MM.1S (cell line): ENCODE data around the gene PDIA2.

Source experiments
- DNase-seq: peaks from one replicate; pipeline ENCODE4 v3.0.0-alpha.2; 2015
- H2AFZ ChIP-seq: fragments of 300-600 bp; sonication (generic); 2 replicates; pipeline ENCODE4 v1.6.0; 2016; ENCODE audit warnings: antibody characterized with exemption, low read length
- H3F3A ChIP-seq: fragments of 300-600 bp; sonication (generic); 2 replicates; pipeline ENCODE4 v1.6.1; 2016; ENCODE audit warnings: mild to moderate bottlenecking, antibody characterized with exemption, low read length, moderate library complexity, mixed read lengths; ENCODE audit not compliant: insufficient read depth
- H3K27ac ChIP-seq: fragments of 300-600 bp; sonication (generic); 2 replicates; pipeline ENCODE4 v1.5.1; 2016; ENCODE audit warnings: mild to moderate bottlenecking, low read length
- H3K27me3 ChIP-seq: fragments of 300-600 bp; sonication (generic); replicated peaks from 2 replicates; pipeline ENCODE4 v1.6.0; 2016; ENCODE audit warnings: low read length; ENCODE audit not compliant: insufficient read depth
- H3K36me3 ChIP-seq: fragments of 300-600 bp; sonication (generic); replicated peaks from 2 replicates; pipeline ENCODE4 v1.6.1; 2016; ENCODE audit warnings: mild to moderate bottlenecking, low read length, mixed read lengths; ENCODE audit not compliant: insufficient read depth
- H3K4me1 ChIP-seq: fragments of 300-600 bp; sonication (generic); 2 replicates; pipeline ENCODE4 v1.6.1; 2016; ENCODE audit warnings: low read length, mixed read lengths
- H3K4me2 ChIP-seq: fragments of 300-600 bp; sonication (generic); 2 replicates; pipeline ENCODE4 v1.6.0; 2016; ENCODE audit warnings: low read depth, low read length
- H3K4me3 ChIP-seq: fragments of 300-600 bp; sonication (generic); 2 replicates; pipeline ENCODE4 v1.5.1; 2016; ENCODE audit warnings: low read length, mixed read lengths
- H3K79me2 ChIP-seq: fragments of 300-600 bp; sonication (generic); 2 replicates; pipeline ENCODE4 v1.6.1; 2016; ENCODE audit warnings: mixed run types, low read length, mixed read lengths
- H3K9ac ChIP-seq: fragments of 300-600 bp; sonication (generic); 2 replicates; pipeline ENCODE4 v1.6.1; 2016; ENCODE audit warnings: low read length, mixed read lengths
- H3K9me2 ChIP-seq: fragments of 300-600 bp; sonication (generic); replicated peaks from 2 replicates; pipeline ENCODE4 v1.6.1; 2016; ENCODE audit warnings: mild to moderate bottlenecking, low read length, mixed read lengths; ENCODE audit not compliant: insufficient read depth
- H3K9me3 ChIP-seq: fragments of 300-600 bp; sonication (generic); replicated peaks from 2 replicates; pipeline ENCODE4 v1.6.1; 2016; ENCODE audit warnings: mild to moderate bottlenecking, low read length, mixed read lengths; ENCODE audit not compliant: insufficient read depth
- H4K20me1 ChIP-seq: fragments of 300-600 bp; sonication (generic); 2 replicates; pipeline ENCODE4 v1.6.1; 2016; ENCODE audit warnings: mild to moderate bottlenecking, low read length, moderate library complexity, mixed read lengths; ENCODE audit not compliant: insufficient read depth
- EZH2 ChIP-seq: fragments of 300-600 bp; sonication (generic); optimal IDR thresholded peaks from 2 replicates; pipeline ENCODE3; 2017; ENCODE audit warnings: low read depth, mild to moderate bottlenecking, antibody characterized with exemption, low read length, mixed read lengths
- EZH2phosphoT487 ChIP-seq: fragments of 300-600 bp; sonication (generic); IDR thresholded peaks from 2 replicates; pipeline ENCODE4 v1.6.1; 2018; ENCODE audit warnings: antibody characterized with exemption, low read length
- TF ChIP-seq, protein P1 (sequence below): fragments of 300-600 bp; sonication (generic); IDR thresholded peaks from 2 replicates; pipeline ENCODE4 v1.5.1; 2016; ENCODE audit warnings: antibody characterized with exemption, low read length, mixed read lengths

Gene PDIA2

DNA sequence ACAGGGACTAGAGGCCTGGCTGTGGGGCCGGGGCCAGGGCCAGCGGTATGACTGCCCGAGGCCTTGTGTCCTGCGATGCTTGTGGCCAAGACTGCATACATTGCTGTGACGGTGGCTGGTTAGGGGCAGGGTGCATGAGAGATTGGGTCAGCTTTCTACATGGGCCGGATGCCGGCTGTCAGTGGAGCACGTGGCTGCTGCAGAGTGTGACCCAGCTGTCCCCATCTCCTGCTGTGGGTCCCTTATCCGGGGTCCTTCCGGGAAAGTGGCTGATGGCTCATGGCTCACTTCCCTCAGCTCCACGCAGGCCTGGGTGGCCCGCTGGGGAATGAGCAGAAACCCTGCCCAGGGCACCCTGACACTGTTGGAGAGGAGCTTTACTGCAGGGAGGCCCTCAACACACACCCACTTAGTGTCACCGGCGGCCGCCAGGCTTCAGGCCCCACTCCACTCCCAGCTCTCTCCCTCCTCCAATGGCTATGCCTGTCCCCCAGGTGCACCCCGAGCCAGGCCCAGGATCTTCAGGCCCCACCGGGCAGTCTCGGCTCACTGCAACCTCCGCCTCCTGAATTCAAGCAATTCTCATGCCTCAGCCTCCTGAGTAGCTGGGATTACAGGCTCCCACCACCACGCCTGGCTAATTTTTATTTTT, 6.4 kb upstream of the PDIA2 start:
- H3K9me2 ChIP-seq = no peaks in the 10 kb centered on the region
- no peaks in the 10 kb centered on the region for H3K9me3 ChIP-seq
- peaks cover 48% of the 10 kb centered on the region for H3K27me3 ChIP-seq
- DNase-seq = no peak
- no peaks in the 10 kb centered on the region for H3F3A ChIP-seq
- no peaks in the 10 kb centered on the region for H3K4me1 ChIP-seq
- H2AFZ ChIP-seq = no peak overlapping the region
- no peak overlapping the region for H3K27ac ChIP-seq
- no peak overlapping the region for H3K4me2 ChIP-seq
- no peak overlapping the region for H3K4me3 ChIP-seq
- H3K9ac ChIP-seq = no peak overlapping the region
- H3K79me2 ChIP-seq = no peaks in the 10 kb centered on the region
- H3K36me3 ChIP-seq = no peaks in the 10 kb centered on the region
- no peaks in the 10 kb centered on the region for H4K20me1 ChIP-seq
- TF ChIP-seq, protein P1, sequence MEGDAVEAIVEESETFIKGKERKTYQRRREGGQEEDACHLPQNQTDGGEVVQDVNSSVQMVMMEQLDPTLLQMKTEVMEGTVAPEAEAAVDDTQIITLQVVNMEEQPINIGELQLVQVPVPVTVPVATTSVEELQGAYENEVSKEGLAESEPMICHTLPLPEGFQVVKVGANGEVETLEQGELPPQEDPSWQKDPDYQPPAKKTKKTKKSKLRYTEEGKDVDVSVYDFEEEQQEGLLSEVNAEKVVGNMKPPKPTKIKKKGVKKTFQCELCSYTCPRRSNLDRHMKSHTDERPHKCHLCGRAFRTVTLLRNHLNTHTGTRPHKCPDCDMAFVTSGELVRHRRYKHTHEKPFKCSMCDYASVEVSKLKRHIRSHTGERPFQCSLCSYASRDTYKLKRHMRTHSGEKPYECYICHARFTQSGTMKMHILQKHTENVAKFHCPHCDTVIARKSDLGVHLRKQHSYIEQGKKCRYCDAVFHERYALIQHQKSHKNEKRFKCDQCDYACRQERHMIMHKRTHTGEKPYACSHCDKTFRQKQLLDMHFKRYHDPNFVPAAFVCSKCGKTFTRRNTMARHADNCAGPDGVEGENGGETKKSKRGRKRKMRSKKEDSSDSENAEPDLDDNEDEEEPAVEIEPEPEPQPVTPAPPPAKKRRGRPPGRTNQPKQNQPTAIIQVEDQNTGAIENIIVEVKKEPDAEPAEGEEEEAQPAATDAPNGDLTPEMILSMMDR = no peak
- TF ChIP-seq EZH2 = no peak
- TF ChIP-seq EZH2phosphoT487 = no peak

DNA sequence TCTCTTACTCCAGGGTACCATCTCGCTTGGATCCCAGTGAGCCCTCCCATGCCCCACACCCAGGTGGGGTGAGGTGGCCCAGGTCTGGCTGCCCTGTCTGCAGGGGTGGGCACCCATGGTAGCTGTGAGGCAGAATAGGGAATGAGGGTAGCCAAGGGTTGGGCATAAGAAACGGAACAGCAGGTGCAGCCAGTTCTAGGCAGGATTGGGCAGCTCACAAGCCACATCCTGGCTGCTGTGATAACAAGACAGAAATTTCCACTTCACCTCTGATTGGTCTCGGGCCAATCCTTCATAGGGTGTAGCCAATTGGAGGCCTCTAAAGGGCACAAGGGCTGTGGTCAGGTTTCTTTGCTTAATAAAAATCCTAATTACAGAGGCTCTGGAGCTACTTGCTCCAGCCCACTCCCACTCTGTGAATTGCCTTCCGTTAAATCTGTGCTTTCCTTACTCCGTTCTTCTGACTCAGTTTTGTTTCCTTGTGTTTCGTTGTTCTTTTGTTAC, 4.0 kb upstream of the PDIA2 start:
- H2AFZ ChIP-seq = no peak overlapping the region
- no peaks in the 10 kb centered on the region for H3K4me1 ChIP-seq
- TF ChIP-seq EZH2 (no peak), EZH2phosphoT487 (no peak)
- TF ChIP-seq, protein P1 = no peak
- H3K4me3 ChIP-seq = no peak overlapping the region
- H3K36me3 ChIP-seq = no peaks in the 10 kb centered on the region
- H3K27ac ChIP-seq = no peak overlapping the region
- H3F3A ChIP-seq = no peaks in the 10 kb centered on the region
- H4K20me1 ChIP-seq = no peaks in the 10 kb centered on the region
- H3K9me3 ChIP-seq = no peaks in the 10 kb centered on the region
- peaks cover 36% of the 10 kb centered on the region for H3K27me3 ChIP-seq
- no peak overlapping the region for H3K4me2 ChIP-seq
- no peaks in the 10 kb centered on the region for H3K79me2 ChIP-seq
- DNase-seq = no peak
- H3K9ac ChIP-seq = no peak overlapping the region
- H3K9me2 ChIP-seq = no peaks in the 10 kb centered on the region

DNA sequence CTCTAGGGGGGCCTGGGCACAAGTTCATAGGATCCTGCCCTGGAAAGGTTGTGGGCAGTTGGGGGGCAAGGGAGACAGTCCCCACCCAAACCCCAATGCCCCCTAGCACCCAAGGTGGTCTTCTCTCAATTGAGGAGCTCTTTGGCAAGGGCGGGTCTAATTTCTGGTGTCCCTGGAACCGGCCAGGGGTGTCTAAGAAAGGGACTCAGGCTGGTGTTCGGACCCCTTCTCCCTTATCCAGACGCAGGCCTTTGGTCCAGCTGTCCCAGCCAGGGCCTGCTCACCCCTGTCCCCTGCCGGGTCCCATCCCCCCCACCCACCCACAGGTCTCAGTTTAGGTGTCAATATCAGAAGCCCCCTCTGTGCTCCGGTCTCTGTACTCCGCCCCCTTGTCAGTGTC, 3.4 kb upstream of the PDIA2 start:
- Histone ChIP-seq H3K4me1 (no peaks in the 10 kb centered on the region), H3K27ac (no peak overlapping the region), H2AFZ (no peak overlapping the region), H3K36me3 (no peaks in the 10 kb centered on the region), H3F3A (no peaks in the 10 kb centered on the region), H3K9ac (no peak overlapping the region), H3K4me2 (no peak overlapping the region), H3K27me3 (peaks cover 30% of the 10 kb centered on the region), H3K9me2 (no peaks in the 10 kb centered on the region), H3K4me3 (no peak overlapping the region), H4K20me1 (no peaks in the 10 kb centered on the region), H3K79me2 (no peaks in the 10 kb centered on the region), H3K9me3 (no peaks in the 10 kb centered on the region)
- TF ChIP-seq, protein P1 = no peak
- TF ChIP-seq EZH2 (no peak), EZH2phosphoT487 (no peak)
- DNase-seq = no peak
